Thyroid gland (tissue), 4 donors: ENCODE results near the gene TFAP2E. TPM values are rescaled to one million over a fixed set of nuclear protein-coding genes. Genes with fewer than 3 reads are reported as not detected.

Experiments used
- DNase-seq, 2 donors: peaks; one replicate each; pipeline ENCODE4 v3.0.0-alpha.2; 2019
- H3K27ac ChIP-seq, 3 donors: fragments of 200-600 bp; sonication (generic); 1 replicate in 2 of 3; 2 replicates in 1 of 3; pipeline ENCODE4 v1.5.1; 2016 to 2019; ENCODE audit warnings: mild to moderate bottlenecking in 1 of 3, moderate library complexity in 1 of 3
- H3K27me3 ChIP-seq: fragments of 200-600 bp; sonication (generic); one replicate; pipeline ENCODE4 v1.5.1; 2019
- H3K36me3 ChIP-seq, 2 donors: fragments of 200-600 bp; sonication (generic); one replicate each; pipeline ENCODE4 v1.5.1; 2016 to 2019
- H3K4me1 ChIP-seq, 2 donors: fragments of 200-600 bp; sonication (generic); one replicate each; pipeline ENCODE4 v1.5.1; 2017 to 2019
- H3K4me3 ChIP-seq, 3 donors: fragments of 200-600 bp; sonication (generic); replicated peaks in 1 of 3; 1 replicate in 2 of 3; 2 replicates in 1 of 3; pipeline ENCODE4 v1.5.1; 2016; ENCODE audit warnings: mild to moderate bottlenecking in 1 of 3
- H3K9me3 ChIP-seq: fragments of 200-600 bp; sonication (generic); one replicate; pipeline ENCODE4 v1.5.1; 2017
- POLR2A ChIP-seq, 2 donors: fragments of 450-650 bp; IDR thresholded peaks; one replicate each; pipeline ENCODE4 v1.6.1; 2017; ENCODE audit warnings: antibody characterized with exemption in 2 of 2, mild to moderate bottlenecking in 2 of 2, moderate library complexity in 1 of 2
- WGBS, 2 donors: methylation state at CpG; one replicate each; pipeline ENCODE4 v1.1.5; 2017; 5-methylcytosine and 5-hydroxymethylcytosine counted together
- intact Hi-C: fragments of 100-400 bp; cut with DNase I; formaldehyde crosslinking; loops from one replicate; pipeline ENCODE4 v1.15.1; 2023
- total RNA-seq, 4 donors: library from RNA; depleted of rRNA; stranded (reverse); fragments of >200 nt; gene quantifications; one replicate each; pipeline ENCODE4 v1.2.3, GENCODE V29; 2016
- TF ChIP-seq, protein P1 (sequence below), 6 experiments: fragments of 200-600 bp in 3 of 6; fragments of 450-650 bp in 3 of 6; sonication (generic) in 3 of 6; IDR thresholded peaks; one replicate each; pipeline ENCODE4 v1.5.1; 2016 to 2019; ENCODE audit warnings: antibody characterized with exemption in 6 of 6, mild to moderate bottlenecking in 2 of 6, inconsistent platforms in 1 of 6, moderate library complexity in 1 of 6

Gene TFAP2E
- total RNA-seq, 4 donors from 2014 or later = 0.81 TPM; not detected in 3

DNA sequence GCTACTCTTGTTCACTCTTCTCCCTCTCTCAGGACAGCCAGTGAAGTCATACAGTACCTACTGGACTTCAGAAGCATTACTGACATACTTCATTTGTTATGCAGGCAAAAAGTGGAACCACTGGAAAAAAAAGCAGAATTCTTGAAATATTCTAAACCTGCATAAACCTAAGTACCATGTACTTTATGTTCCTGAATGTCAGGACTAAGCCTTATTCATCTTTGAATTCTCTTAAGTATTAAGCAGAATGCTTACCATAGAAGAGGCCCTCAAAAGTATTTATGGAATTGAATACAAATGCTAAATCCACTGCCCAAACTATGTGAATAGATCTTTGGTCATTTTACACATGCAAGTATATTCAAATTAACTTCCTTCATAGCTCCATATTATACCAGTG is 60.4 kb downstream of the TFAP2E start:
- no peak for TF ChIP-seq POLR2A (IDR thresholded peaks at IDR 0.05)
- TF ChIP-seq, protein P1, sequence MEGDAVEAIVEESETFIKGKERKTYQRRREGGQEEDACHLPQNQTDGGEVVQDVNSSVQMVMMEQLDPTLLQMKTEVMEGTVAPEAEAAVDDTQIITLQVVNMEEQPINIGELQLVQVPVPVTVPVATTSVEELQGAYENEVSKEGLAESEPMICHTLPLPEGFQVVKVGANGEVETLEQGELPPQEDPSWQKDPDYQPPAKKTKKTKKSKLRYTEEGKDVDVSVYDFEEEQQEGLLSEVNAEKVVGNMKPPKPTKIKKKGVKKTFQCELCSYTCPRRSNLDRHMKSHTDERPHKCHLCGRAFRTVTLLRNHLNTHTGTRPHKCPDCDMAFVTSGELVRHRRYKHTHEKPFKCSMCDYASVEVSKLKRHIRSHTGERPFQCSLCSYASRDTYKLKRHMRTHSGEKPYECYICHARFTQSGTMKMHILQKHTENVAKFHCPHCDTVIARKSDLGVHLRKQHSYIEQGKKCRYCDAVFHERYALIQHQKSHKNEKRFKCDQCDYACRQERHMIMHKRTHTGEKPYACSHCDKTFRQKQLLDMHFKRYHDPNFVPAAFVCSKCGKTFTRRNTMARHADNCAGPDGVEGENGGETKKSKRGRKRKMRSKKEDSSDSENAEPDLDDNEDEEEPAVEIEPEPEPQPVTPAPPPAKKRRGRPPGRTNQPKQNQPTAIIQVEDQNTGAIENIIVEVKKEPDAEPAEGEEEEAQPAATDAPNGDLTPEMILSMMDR (IDR thresholded peaks at IDR 0.05) = no peak
- H3K27me3 ChIP-seq = no peaks in the 10 kb centered on the region
- peaks cover 8 to 14% of the 10 kb centered on the region in 2 donors for H3K4me1 ChIP-seq
- H3K36me3 ChIP-seq = peaks cover 35 to 58% of the 10 kb centered on the region in 2 donors
- H3K27ac ChIP-seq = no peak overlapping the region
- no peaks in the 10 kb centered on the region for H3K9me3 ChIP-seq
- no peak overlapping the region for H3K4me3 ChIP-seq
- intact Hi-C loops = no loop called here
- DNase-seq = no peak

DNA sequence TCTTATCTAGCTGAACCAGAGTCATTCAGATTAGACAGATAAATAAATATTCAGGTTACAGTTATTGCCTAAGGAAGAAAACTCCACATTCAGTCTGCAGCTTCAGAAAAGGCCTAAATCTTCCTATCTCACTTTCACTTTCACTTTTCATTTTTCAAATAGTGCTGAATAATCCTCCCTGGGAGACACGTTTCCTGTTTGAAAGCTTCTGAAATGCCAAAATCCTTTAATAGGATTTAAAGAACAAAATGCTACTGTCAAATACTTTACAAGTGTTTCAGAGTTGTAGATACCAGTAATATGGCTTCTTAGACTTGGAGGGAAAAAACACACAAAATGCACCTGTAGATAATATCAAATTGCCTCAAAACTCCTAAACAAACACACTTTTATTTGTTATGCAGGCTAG is 64.3 kb downstream of the TFAP2E start:
- Histone ChIP-seq H3K36me3 (peaks cover 25 to 30% of the 10 kb centered on the region in 2 donors), H3K9me3 (no peaks in the 10 kb centered on the region), H3K27me3 (no peaks in the 10 kb centered on the region), H3K4me1 (peaks cover 17 to 23% of the 10 kb centered on the region in 2 donors), H3K4me3 (peak overlapping the region in 1 of 3 donors; percentile 4), H3K27ac (peak overlapping the region; percentile 69 to 75 (median 73))
- no peak for DNase-seq
- intact Hi-C loops = no loop called here
- WGBS, 2 donors = 0 to 2% methylated on average over 1 of the region's 1 CpG
- no peak for TF ChIP-seq POLR2A (IDR thresholded peaks at IDR 0.05)
- TF ChIP-seq, protein P1 (IDR thresholded peaks at IDR 0.05) = no peak

DNA sequence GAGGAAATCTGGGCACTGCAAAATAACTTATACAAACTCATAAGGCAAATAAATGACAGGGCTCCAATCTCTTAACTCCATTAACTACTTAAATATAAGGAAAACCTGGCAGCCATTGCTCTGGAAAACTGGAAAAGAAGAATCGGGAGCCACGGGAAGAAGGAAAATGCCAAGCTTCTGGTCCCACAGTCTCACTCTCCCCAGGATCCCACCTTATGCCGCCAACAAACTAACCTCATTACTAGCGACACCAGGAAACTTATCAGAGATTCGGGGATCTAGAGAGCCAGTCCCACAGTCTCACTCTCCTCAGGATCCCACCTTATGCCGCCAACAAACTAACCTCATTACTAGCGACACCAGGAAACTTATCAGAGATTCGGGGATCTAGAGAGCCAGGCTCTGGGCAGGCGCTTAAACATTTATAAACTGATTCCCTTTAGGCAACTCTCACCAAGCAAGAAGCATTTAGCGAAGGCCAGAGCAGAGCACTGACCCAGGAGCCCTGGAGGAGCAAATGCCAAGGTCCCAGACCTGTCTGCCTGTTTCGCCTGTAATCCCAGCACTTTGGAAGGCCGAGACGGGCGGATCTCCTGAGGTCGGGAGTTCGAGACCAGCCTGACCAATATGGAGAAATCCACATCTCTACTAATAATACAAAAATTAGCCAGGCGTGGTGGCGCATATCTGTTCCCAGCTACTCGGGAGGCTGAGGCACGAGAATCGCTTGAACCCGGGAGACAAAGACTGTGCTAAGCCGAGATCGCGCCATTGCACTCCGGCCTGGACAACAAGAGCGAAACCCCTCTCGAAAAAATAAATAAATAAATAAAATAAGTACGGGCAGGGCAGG is 67.5 kb downstream of the TFAP2E start:
- 20% methylated on average over 29 of the region's 29 CpGs for WGBS, 2 donors
- H3K9me3 ChIP-seq = no peaks in the 10 kb centered on the region
- intact Hi-C loops = no loop called here
- TF ChIP-seq, protein P1 (IDR thresholded peaks at IDR 0.05) = no peak
- no peak for TF ChIP-seq POLR2A (IDR thresholded peaks at IDR 0.05)
- H3K36me3 ChIP-seq = peaks cover 0 to 3% of the 10 kb centered on the region in 2 donors
- peaks cover 17 to 23% of the 10 kb centered on the region in 2 donors for H3K4me1 ChIP-seq
- peak overlapping the region; percentile 50 to 100 (median 92) for H3K4me3 ChIP-seq
- H3K27me3 ChIP-seq = no peaks in the 10 kb centered on the region
- H3K27ac ChIP-seq = peak overlapping the region; percentile 81 to 96 (median 94)
- DNase-seq = no peak

DNA sequence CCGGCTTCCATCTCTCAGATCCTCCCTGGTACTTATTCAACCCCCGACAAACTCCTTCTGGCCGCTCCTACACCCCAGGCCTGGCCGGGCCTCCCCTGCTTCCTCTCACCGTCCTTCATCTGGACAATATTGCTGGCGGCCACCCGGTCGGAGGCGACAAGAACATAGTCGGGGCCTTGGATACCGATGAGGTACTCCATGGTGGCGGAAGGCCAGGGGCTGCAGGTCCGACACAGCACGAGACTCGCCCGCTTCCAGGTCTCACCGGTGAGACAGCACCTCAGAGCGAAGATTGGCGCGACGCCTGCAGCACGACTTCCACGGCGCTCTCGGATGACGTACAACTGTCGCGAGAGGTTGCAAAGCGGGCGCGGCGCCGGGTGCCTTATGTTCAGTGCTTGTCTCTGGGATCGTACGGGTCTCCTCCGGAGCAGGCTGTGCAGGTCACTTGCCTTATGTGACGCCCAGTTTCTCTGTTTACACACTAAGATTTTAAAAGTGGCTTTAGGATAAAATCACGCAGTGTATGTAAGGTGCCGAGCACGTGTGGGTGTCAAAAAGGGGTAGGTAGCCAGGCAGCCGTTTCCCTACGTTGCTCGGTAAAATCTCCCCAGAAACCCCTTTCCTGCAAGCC is 68.2 kb downstream of the TFAP2E start, which contains the start of gene PSMB2:
Gene PSMB2 (minus strand): TSS at position 294 of the 634 bp plus-strand sequence. CDS start 94 bp downstream, at position 200.
- intact Hi-C loops = no loop called here
- Histone ChIP-seq H3K27ac (peak within 1 kb of the TSS; percentile 81 to 96 (median 94)), H3K4me1 (peaks cover 17 to 23% of the 10 kb centered on the region in 2 donors), H3K27me3 (no peaks in the 10 kb centered on the region), H3K9me3 (no peaks in the 10 kb centered on the region), H3K36me3 (no peaks in the 10 kb centered on the region), H3K4me3 (peak within 1 kb of the TSS; percentile 50 to 100 (median 92))
- TF ChIP-seq, protein P1 (IDR thresholded peaks at IDR 0.05) = no peak
- TF ChIP-seq POLR2A (IDR thresholded peaks at IDR 0.05) = peak in 1 of 2 donors; percentile 81
- WGBS, 2 donors = 0 to 1% methylated on average over 24 to 29 of the region's 43 CpGs
- DNase-seq = peak; percentile 97
